GM18499 (cell line): ENCODE data around the gene RAD54L.
"Not testable (repeated sequence)": the region's sequence is repeated elsewhere in the genome, so short reads cannot be mapped to it uniquely, and the experiment has no call there.

Experiments
- ATAC-seq: cut with Tn5 transposase; IDR thresholded peaks from one replicate; pipeline ENCODE4 v1.9.1; 2021; ENCODE audit warnings: moderate number of reproducible peaks; ENCODE audit not compliant: insufficient read depth, unreplicated experiment

The RAD54L gene

GRCh38 chr1:46247436-46248121, at the start of gene RAD54L:
Gene RAD54L, plus strand, starts transcription at chr1:46247763. Its CDS starts 643 bp downstream, at chr1:46248406.
- peak; percentile 81 for ATAC-seq

- ATAC-seq = peak; percentile 46
Observed at GRCh38 chr1:46197964-46198811, 49.4 kb upstream of the RAD54L start, which contains the start of gene POMGNT1. Gene POMGNT1, minus strand, starts transcription at chr1:46198434. Its CDS starts 613 bp downstream, at chr1:46197821.

DNA sequence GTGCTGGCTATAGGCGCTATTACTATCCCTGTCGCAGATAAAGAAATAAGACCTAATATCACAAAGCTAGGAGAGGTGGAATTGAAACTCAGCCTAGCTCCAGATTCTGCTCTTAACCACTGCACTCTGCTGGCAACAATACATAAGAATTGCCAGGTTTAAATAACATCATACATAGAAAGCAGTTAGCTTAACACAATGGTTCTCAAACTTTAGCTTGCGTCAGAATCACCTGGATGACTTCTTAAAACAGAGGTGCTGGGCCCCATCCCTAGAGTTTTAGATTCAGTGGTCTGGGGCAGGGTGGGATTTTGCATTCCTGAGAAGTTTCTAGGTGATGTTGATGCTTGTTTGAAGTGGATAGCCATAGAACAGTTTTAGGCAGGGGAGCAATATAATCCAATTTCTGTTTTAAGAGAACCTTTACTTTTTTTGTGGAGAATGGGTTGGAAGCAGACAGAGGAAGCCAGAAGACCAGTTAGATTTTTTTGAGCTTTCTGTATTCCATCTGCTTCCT, 48.3 kb upstream of the RAD54L start:
- no peak for ATAC-seq

DNA sequence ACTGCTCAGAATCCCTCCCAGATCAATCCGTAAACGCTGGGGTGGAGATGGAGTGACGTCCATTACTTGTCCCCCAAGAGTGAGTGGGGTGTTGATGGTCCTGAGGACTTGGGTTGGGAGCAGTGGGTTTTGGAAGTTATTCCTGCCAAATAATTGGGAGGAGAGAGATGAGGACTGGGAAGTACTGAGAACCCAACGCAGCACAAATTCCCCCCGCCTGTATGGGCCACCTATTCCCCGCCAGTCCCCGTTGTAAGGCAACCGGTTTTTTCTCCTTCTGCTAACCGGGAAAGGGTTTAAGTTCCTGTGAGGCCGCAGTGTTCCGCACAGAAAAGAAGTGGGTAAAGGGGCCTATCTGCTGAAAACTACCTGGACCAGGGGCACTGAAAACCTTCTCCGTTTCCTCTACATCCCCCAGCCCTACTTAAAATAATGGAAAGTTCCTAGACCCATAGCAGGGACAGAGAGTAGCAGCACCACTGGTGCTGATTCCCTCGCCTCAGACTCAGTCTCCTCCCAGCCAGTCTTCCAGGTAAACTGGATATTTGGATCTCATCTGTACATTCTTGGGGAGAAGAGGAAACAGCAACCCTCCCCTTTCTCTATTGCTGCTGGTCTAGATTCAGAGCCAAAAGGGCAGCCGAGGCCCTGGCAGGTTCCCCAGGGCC, 43.7 kb upstream of the RAD54L start:
- no peak for ATAC-seq

GRCh38 chr1:46204406-46204742, 43.2 kb upstream of the RAD54L start:
- no peak for ATAC-seq

DNA sequence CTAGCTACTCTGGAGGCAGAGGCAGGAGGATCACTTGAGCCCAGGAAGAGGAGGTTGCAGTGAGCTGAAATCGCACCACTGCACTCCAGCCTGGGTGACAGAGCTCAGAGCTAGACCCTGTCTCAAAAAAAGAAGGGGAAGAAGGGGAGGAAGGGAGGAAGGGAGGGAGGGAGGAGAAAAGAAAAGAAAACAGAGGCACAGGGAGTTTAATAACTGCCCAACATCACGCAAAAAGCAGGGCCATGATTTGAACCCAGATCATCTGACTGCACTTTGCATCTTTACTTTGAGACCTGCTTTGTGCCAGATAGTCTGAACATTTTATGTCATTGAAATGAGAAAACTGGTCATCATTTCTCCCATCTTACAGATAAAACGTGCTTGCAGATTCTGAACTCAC, 42.4 kb upstream of the RAD54L start:
- no peak for ATAC-seq

GRCh38 chr1:46205791-46206190, 41.8 kb upstream of the RAD54L start:
- ATAC-seq = no peak

DNA sequence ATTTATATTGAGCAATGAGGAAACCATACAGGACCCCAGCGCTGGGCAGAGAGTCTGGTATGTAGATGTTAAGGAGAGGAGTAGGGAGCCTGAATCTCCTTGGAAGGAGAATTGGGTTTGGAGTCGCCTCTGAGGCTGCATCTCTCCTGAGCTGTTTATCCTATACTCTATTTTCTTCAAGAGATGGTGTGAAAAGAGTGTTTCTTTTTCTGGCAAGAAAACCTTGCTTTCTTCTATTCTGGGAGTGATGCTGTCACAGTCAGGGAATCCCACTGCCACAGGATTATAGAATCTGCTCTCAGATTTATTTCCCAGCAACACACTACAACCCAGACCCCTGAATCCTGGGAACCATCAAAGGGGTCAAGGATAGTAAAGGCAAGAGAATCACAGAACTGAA, 41.2 kb upstream of the RAD54L start:
- no peak for ATAC-seq

- ATAC-seq = no peak
Observed at GRCh38 chr1:46210561-46210960, 37.0 kb upstream of the RAD54L start.

DNA sequence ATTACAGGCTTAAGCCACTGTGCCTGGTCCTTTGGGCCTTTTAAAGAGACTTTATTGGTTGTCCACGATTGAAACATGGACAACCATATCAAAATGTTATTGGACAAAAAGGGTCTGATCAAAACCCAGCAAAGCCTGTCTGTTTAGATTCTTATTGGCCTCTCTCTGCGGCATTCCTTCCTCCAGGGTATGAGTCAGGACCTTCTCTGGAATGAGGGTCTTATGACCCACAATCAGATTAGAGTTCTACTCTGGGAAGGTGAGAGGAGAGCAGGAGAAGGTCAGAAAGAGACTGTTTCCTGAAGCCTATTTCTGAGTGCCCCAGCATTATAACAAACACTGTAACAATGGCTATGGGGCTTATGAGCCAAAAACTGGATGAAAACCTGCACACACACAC, 36.5 kb upstream of the RAD54L start:
- no peak for ATAC-seq

GRCh38 chr1:46215504-46215903, 32.1 kb upstream of the RAD54L start:
- no peak for ATAC-seq

- ATAC-seq = no peak
Observed at GRCh38 chr1:46218443-46218842, 29.1 kb upstream of the RAD54L start.

GRCh38 chr1:46219551-46220520, 27.7 kb upstream of the RAD54L start:
- ATAC-seq = no peak

GRCh38 chr1:46220808-46221207, 26.8 kb upstream of the RAD54L start:
- ATAC-seq = no peak

- ATAC-seq = no peak
Observed at GRCh38 chr1:46221749-46222148, 25.8 kb upstream of the RAD54L start.

GRCh38 chr1:46223055-46223454, 24.5 kb upstream of the RAD54L start:
- not testable (repeated sequence) for ATAC-seq

DNA sequence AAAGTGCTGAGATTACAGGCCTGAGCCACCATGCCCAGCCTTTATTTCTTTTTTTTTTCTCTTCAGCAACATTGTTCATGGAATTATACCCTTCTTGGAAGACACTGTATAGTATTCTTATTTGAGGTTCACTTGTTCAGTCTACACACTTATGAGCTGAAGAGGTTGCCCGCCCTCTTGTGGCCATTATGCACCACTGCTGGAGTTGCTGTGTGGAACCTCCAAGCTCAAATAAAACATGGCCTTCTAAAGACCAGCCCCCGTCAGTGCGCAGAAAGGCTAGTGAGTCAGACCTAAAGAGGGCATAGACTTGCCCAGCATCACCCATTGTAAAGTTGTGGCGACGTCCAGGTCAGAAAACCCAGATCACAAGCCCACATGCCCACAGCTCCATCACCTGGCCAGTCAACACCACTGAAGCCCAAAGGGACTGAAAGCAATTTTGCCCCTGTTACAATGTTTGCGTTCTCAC, 24.1 kb upstream of the RAD54L start:
- no peak for ATAC-seq

DNA sequence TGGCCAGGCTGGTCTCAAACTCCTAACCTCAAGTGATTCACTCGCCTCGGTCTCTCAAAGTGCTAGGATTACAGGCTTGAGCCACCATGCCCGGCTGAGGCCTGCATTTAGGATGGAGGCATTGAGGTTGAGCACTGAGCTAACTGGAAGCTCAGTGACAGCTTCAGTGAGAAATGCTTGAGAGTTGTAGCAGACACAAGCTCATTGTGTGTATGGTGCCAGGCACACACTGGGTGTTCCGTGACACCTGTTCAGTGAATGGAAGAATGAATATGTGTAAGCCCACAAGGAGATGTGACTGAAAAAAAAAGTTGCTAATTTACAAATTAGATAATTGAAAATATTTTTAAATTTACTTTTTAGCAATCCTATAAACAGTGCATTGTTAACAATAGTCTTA, 22.6 kb upstream of the RAD54L start:
- ATAC-seq = no peak

DNA sequence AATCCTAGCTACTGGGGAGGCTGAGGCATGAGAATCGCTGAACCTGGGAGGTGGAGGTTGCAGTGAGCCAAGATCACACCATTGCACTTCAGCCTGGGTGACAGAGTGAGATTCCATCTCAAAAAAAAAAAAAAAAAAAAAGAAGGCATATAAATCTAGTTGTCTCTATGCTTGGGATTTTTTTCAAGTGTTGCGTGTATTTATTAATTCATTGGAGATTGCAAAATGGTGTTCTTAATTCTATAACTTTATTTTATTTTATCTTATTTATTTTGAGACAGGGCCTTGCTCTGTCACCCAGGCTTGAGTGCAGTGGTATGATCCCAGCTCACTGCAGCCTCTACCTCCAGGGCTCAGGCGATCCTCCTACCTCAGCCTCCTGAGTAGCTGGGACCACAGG, 16.3 kb upstream of the RAD54L start:
- not testable (repeated sequence) for ATAC-seq

- ATAC-seq = no peak
Observed at GRCh38 chr1:46236882-46237281, 10.7 kb upstream of the RAD54L start.
